PC-9 (cell line): ENCODE measurements around the gene IGF2BP2. TPM values are rescaled to one million over a fixed set of nuclear protein-coding genes. Genes with fewer than 3 reads are reported as not detected.

Experiments
- BruUV-seq: library from RNA; stranded (reverse); fragments of 400-500 nt; replicated peaks from 2 replicates; lab custom pipeline; 2021; lab: Mats Ljungman, UMichigan
- CTCF ChIA-PET: fragments of 300-600 bp; sonication (Branson Sonifier 250); formaldehyde crosslinking; loops from one replicate; lab custom pipeline; 2022; ENCODE audit warnings: antibody characterized with exemption; lab: Charles Lee
- POLR2A ChIA-PET: fragments of 300-600 bp; sonication (Branson Sonifier 250); formaldehyde crosslinking; loops from one replicate; lab custom pipeline; 2022; ENCODE audit warnings: antibody characterized with exemption; ENCODE audit not compliant: unreplicated experiment; lab: Charles Lee
- DNase-seq, 2 experiments: peaks; one replicate each; pipeline versions ENCODE4 v3.0.0 to v3.0.0-alpha.2; 2015 to 2022; ENCODE audit warnings: mixed read lengths in 1 of 2
- H2AFZ ChIP-seq: fragments of 200-600 bp; sonication (generic); 2 replicates; pipeline ENCODE4 v1.8.1; 2017; ENCODE audit warnings: antibody characterized with exemption
- H3F3A ChIP-seq: fragments of 200-600 bp; sonication (generic); 2 replicates; pipeline ENCODE4 v1.8.1; 2017; ENCODE audit warnings: antibody characterized with exemption, mild to moderate bottlenecking, low read depth; ENCODE audit not compliant: insufficient read depth
- H3K27ac ChIP-seq: fragments of 200-600 bp; sonication (generic); 2 replicates; pipeline ENCODE4 v1.6.1; 2016; ENCODE audit warnings: mixed run types
- H3K27me3 ChIP-seq: fragments of 200-600 bp; sonication (generic); 2 replicates; pipeline ENCODE4 v1.6.1; 2016; ENCODE audit warnings: low read depth, mixed run types; ENCODE audit not compliant: insufficient read depth
- H3K36me3 ChIP-seq: fragments of 200-600 bp; sonication (generic); 2 replicates; pipeline ENCODE4 v1.6.1; 2016; ENCODE audit warnings: low read depth, mixed run types
- H3K4me1 ChIP-seq: fragments of 200-600 bp; sonication (generic); replicated peaks from 2 replicates; pipeline ENCODE4 v1.6.1; 2016; ENCODE audit warnings: mixed run types; ENCODE audit not compliant: insufficient read depth
- H3K4me2 ChIP-seq: fragments of 200-600 bp; sonication (generic); 2 replicates; pipeline ENCODE4 v1.6.1; 2017; ENCODE audit warnings: mixed run types
- H3K4me3 ChIP-seq: fragments of 200-600 bp; sonication (generic); 2 replicates; pipeline ENCODE4 v1.6.1; 2016; ENCODE audit warnings: mixed run types
- H3K79me2 ChIP-seq: fragments of 200-600 bp; sonication (generic); 2 replicates; pipeline ENCODE4 v1.6.1; 2017; ENCODE audit warnings: low read depth, mixed run types
- H3K9me2 ChIP-seq: fragments of 200-600 bp; sonication (generic); 2 replicates; pipeline ENCODE4 v1.8.1; 2017; ENCODE audit warnings: mild to moderate bottlenecking; ENCODE audit not compliant: insufficient read depth
- H3K9me3 ChIP-seq: fragments of 200-600 bp; sonication (generic); 2 replicates; pipeline ENCODE4 v1.8.1; 2016; ENCODE audit warnings: low read depth; ENCODE audit not compliant: insufficient read depth
- H4K20me1 ChIP-seq: fragments of 200-600 bp; sonication (generic); 2 replicates; pipeline ENCODE4 v1.8.1; 2017; ENCODE audit not compliant: insufficient read depth
- EZH2 ChIP-seq: fragments of 200-600 bp; sonication (generic); IDR thresholded peaks from 2 replicates; pipeline ENCODE4 v1.8.0; 2017; ENCODE audit warnings: antibody characterized with exemption, low read depth
- intact Hi-C: fragments of 100-400 bp; cut with micrococcal nuclease; formaldehyde crosslinking; loops from one replicate; pipeline ENCODE4 v1.10.0; 2022; ENCODE audit not compliant: unreplicated experiment
- total RNA-seq: library from RNA; stranded (reverse); gene quantifications from 2 replicates; pipeline ENCODE4 v1.2.3, GENCODE V29; 2021
- TF ChIP-seq, protein P1 (sequence below): fragments of 200-600 bp; sonication (generic); conservative IDR thresholded peaks from 2 replicates; pipeline ENCODE4 v1.6.1; 2017; ENCODE audit warnings: mixed run types, antibody characterized with exemption, mild to moderate bottlenecking, moderate library complexity

Gene IGF2BP2
- total RNA-seq, 1 experiment from 2014 or later, result 140 TPM

DNA sequence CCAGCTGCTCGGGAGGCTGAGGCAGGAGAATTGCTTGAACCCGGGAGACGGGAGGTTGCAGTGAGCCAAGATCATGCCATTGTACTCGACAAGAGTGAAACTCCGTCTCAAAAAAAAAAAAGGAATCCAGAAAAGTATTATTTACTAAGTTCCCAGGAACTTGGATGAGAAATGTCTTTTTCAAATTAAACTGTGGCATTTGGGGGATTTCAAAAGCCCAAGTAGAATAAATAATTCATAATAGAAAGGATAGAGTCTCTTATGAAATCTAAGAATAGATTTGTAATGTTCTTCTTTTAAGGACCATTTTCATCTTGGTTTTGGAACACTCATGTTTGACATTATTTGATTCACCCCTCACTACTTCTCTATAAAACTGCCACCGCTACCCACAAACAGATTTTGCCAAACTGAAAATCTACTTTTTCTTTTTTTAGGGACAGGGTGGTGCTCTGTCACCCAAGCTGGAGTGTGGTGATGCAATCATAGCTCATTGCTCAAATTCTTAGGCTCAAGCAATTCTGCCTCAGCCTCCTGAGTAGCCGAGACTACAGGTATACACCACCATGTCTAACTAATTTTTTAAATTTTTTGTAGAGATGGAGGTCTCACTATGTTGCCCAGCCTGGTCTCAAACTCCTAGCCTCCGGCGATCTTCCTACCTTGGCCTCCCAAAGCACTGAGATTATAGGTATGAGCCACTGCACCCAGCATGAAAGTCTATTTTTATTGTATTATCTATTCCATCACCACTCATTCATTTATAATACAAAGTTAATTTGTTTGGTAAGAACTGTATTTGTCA, 139.4 kb downstream of the IGF2BP2 start:
- Histone ChIP-seq H3K4me1 (peaks cover 49% of the 10 kb centered on the region), H3K4me3 (no peak overlapping the region), H3F3A (peaks cover 63% of the 10 kb centered on the region), H3K36me3 (peaks cover 75% of the 10 kb centered on the region), H4K20me1 (no peaks in the 10 kb centered on the region; the same call in none of the 2 replicates), H3K27me3 (no peaks in the 10 kb centered on the region), H3K9me3 (no peaks in the 10 kb centered on the region), H3K4me2 (no peak overlapping the region), H3K27ac (peak overlapping the region; percentile 23), H3K79me2 (peaks cover 81% of the 10 kb centered on the region), H3K9me2 (no peaks in the 10 kb centered on the region), H2AFZ (no peak overlapping the region)
- intact Hi-C loops, result loop anchor here (5.0 kb wide), 1 partner anchor 232 kb away; no protein-coding TSS in a partner anchor
- CTCF ChIA-PET, result no interaction called here
- TF ChIP-seq EZH2, result no peak
- TF ChIP-seq, protein P1, sequence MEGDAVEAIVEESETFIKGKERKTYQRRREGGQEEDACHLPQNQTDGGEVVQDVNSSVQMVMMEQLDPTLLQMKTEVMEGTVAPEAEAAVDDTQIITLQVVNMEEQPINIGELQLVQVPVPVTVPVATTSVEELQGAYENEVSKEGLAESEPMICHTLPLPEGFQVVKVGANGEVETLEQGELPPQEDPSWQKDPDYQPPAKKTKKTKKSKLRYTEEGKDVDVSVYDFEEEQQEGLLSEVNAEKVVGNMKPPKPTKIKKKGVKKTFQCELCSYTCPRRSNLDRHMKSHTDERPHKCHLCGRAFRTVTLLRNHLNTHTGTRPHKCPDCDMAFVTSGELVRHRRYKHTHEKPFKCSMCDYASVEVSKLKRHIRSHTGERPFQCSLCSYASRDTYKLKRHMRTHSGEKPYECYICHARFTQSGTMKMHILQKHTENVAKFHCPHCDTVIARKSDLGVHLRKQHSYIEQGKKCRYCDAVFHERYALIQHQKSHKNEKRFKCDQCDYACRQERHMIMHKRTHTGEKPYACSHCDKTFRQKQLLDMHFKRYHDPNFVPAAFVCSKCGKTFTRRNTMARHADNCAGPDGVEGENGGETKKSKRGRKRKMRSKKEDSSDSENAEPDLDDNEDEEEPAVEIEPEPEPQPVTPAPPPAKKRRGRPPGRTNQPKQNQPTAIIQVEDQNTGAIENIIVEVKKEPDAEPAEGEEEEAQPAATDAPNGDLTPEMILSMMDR, result no peak
- DNase-seq, result no peak
- BruUV-seq, result no TSS peak
- POLR2A ChIA-PET, result interaction anchor here (0.8 kb wide), 1 partner anchor 105 kb away, joined by 6 read pairs; no protein-coding TSS in a partner anchor

DNA sequence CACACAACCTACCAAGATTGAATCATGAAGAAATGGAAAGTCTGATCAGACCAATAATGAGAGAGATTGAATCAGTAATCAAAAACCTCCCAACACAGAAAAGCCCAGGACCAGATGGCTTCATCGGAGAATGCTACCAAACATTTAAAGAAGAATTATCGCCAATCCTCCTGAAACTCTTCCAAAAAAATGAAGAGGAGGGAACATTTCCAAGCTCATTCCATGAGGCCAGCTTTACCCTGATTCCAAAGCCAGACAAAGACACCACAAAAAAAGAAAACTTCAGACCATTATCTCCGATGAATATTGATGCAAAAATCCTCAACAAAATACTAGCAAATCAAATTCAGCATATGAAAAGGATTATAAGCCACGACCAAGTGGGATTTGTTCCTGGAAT, 144.6 kb downstream of the IGF2BP2 start:
- BruUV-seq, result no TSS peak
- CTCF ChIA-PET, result interaction anchor here (0.9 kb wide), 1 partner anchor 597 kb away, joined by 3 read pairs; no protein-coding TSS in a partner anchor
- Histone ChIP-seq H4K20me1 (no peaks in the 10 kb centered on the region; the same call in 1 of the 2 replicates), H3K9me3 (peaks cover 3% of the 10 kb centered on the region; the same call in 1 of the 2 replicates), H3K4me1 (peaks cover 11% of the 10 kb centered on the region), H3K9me2 (no peaks in the 10 kb centered on the region), H3K79me2 (peaks cover 62% of the 10 kb centered on the region), H3K4me3 (no peak overlapping the region), H3K27ac (no peak overlapping the region; the same call in 1 of the 2 replicates), H2AFZ (no peak overlapping the region), H3K36me3 (peaks cover 75% of the 10 kb centered on the region), H3K4me2 (no peak overlapping the region), H3K27me3 (no peaks in the 10 kb centered on the region), H3F3A (peaks cover 63% of the 10 kb centered on the region)
- POLR2A ChIA-PET, result interaction anchor here (0.6 kb wide), 1 partner anchor 247 kb away, joined by 3 read pairs; no protein-coding TSS in a partner anchor
- DNase-seq, result no peak
- intact Hi-C loops, result no loop called here
- TF ChIP-seq, protein P1, result no peak
- TF ChIP-seq EZH2, result no peak

DNA sequence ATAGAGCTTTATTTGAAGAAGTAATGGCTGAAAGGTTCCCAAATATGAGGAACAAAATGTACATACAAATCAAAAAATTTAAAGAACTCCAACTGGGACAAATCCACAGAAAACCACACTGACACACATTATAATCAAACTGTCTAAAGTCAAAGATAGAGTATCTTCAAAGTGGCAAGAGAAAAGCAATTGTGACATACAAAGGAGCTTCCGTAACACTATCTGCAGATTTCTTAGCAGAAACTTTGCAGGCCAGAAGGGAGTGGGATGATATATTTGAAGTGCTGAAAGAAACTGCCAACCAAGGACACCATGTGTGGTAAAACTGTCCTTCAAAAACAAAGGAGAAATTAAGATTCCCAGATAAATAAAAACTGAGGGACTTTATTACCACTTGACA, 146.8 kb downstream of the IGF2BP2 start:
- Histone ChIP-seq H3K4me1 (peaks cover 4% of the 10 kb centered on the region), H3K9me3 (peaks cover 3% of the 10 kb centered on the region; the same call in 1 of the 2 replicates), H3K27ac (peak overlapping the region; percentile 36), H3K27me3 (no peaks in the 10 kb centered on the region), H3K36me3 (peaks cover 75% of the 10 kb centered on the region), H4K20me1 (peaks cover 5% of the 10 kb centered on the region; the same call in 1 of the 2 replicates), H2AFZ (no peak overlapping the region), H3K4me2 (no peak overlapping the region), H3K79me2 (peaks cover 43% of the 10 kb centered on the region), H3K9me2 (no peaks in the 10 kb centered on the region), H3F3A (peaks cover 59% of the 10 kb centered on the region), H3K4me3 (no peak overlapping the region)
- BruUV-seq, result no TSS peak
- TF ChIP-seq, protein P1, result no peak
- no peak for TF ChIP-seq EZH2
- no peak for DNase-seq
- intact Hi-C loops, result loop anchor here (5.0 to 10.0 kb wide), 2 partner anchors 304 to 427 kb away; partner anchors contain the start of gene ETV5
- ChIA-PET CTCF (interaction anchor here (0.5 to 1.3 kb wide), 7 partner anchors 9 to 265 kb away, joined by 3 to 6 read pairs (median 3); no protein-coding TSS in a partner anchor), POLR2A (interaction anchor here (0.5 kb wide), 1 partner anchor 108 kb away, joined by 8 read pairs; no protein-coding TSS in a partner anchor)
